DOHH2 (cell line): ENCODE data around the gene ZRANB3.

Experiments
- H3F3A ChIP-seq: fragments of 200-600 bp; sonication (generic), shearing (Covaris generic); 2 replicates; pipeline ENCODE4 v1.6.0; 2016; ENCODE audit warnings: antibody characterized with exemption, mild to moderate bottlenecking; ENCODE audit not compliant: control insufficient read depth, insufficient read depth
- H3K27ac ChIP-seq: fragments of 200-600 bp; sonication (generic); 2 replicates; pipeline ENCODE4 v1.5.1; 2014; ENCODE audit warnings: low read depth, mild to moderate bottlenecking, low read length, moderate library complexity
- H3K27me3 ChIP-seq: fragments of 200-600 bp; sonication (generic); 2 replicates; pipeline ENCODE4 v1.6.1; 2014; ENCODE audit warnings: mild to moderate bottlenecking, low read length, mixed read lengths; ENCODE audit not compliant: control insufficient read depth
- H3K36me3 ChIP-seq: fragments of 200-600 bp; sonication (generic); 2 replicates; pipeline ENCODE4 v1.6.1; 2014; ENCODE audit warnings: mild to moderate bottlenecking, low read length, moderate library complexity, mixed read lengths; ENCODE audit not compliant: control insufficient read depth
- H3K4me1 ChIP-seq: fragments of 200-600 bp; sonication (generic); 2 replicates; pipeline ENCODE4 v1.6.1; 2014; ENCODE audit warnings: mild to moderate bottlenecking, low read length, mixed read lengths; ENCODE audit not compliant: control insufficient read depth
- H3K4me2 ChIP-seq: fragments of 200-600 bp; sonication (generic); 2 replicates; pipeline ENCODE4 v1.6.0; 2014; ENCODE audit warnings: mild to moderate bottlenecking, low read length, moderate library complexity
- H3K4me3 ChIP-seq: fragments of 200-600 bp; sonication (generic); 2 replicates; pipeline ENCODE4 v1.5.1; 2014; ENCODE audit warnings: mild to moderate bottlenecking, low read length, mixed read lengths
- H3K79me2 ChIP-seq: fragments of 200-600 bp; sonication (generic); 2 replicates; pipeline ENCODE4 v1.6.1; 2014; ENCODE audit warnings: mild to moderate bottlenecking, low read length, mixed read lengths; ENCODE audit not compliant: control insufficient read depth
- H3K9me2 ChIP-seq: fragments of 200-600 bp; sonication (generic); replicated peaks from 2 replicates; pipeline ENCODE4 v1.6.1; 2014; ENCODE audit warnings: mild to moderate bottlenecking, low read length, mixed read lengths; ENCODE audit not compliant: control insufficient read depth
- H3K9me3 ChIP-seq: fragments of 200-600 bp; sonication (generic); 2 replicates; pipeline ENCODE4 v1.6.1; 2014; ENCODE audit warnings: antibody characterized with exemption, low read length, mixed read lengths; ENCODE audit not compliant: control insufficient read depth, insufficient read depth
- H4K20me1 ChIP-seq: fragments of 200-600 bp; sonication (generic); 2 replicates; pipeline ENCODE4 v1.6.0; 2014; ENCODE audit warnings: low read depth, mild to moderate bottlenecking, antibody characterized with exemption, low read length, moderate library complexity; ENCODE audit not compliant: control insufficient read depth, insufficient read depth
- EZH2phosphoT487 ChIP-seq: fragments of 200-600 bp; sonication (generic); IDR thresholded peaks from 2 replicates; pipeline ENCODE4 v1.6.1; 2017; ENCODE audit warnings: borderline replicate concordance, mild to moderate bottlenecking, antibody characterized with exemption, low read length, moderate library complexity, mixed read lengths
- TF ChIP-seq, protein P1 (sequence below): fragments of 200-600 bp; sonication (generic); IDR thresholded peaks from one replicate; pipeline ENCODE4 v1.5.1; 2014; ENCODE audit warnings: antibody characterized with exemption, mild to moderate bottlenecking, low read depth, low read length; ENCODE audit not compliant: poor library complexity, severe bottlenecking

The ZRANB3 gene

DNA sequence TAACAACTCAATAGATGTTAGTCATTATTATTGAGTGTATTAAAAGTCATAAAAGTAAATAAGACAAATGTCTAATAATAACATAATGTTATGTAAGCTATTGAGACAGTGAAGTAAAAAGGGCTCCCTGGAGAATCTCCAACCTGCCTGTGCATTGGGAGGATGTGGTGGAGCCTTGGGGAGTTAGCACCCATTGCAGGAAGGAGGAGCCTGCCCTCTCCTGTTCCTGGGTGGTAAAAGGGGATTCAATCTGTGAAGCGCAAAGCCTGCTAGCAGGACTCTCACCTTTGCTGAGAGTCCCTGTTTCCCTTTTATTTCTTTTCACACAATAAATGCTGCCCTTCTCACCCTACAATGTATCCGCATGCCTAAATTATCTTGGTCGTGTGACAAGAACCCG lies 272.8 kb downstream of the ZRANB3 start:
- H3K4me1 ChIP-seq = peaks cover 58% of the 10 kb centered on the region
- TF ChIP-seq EZH2phosphoT487 = no peak
- TF ChIP-seq, protein P1, sequence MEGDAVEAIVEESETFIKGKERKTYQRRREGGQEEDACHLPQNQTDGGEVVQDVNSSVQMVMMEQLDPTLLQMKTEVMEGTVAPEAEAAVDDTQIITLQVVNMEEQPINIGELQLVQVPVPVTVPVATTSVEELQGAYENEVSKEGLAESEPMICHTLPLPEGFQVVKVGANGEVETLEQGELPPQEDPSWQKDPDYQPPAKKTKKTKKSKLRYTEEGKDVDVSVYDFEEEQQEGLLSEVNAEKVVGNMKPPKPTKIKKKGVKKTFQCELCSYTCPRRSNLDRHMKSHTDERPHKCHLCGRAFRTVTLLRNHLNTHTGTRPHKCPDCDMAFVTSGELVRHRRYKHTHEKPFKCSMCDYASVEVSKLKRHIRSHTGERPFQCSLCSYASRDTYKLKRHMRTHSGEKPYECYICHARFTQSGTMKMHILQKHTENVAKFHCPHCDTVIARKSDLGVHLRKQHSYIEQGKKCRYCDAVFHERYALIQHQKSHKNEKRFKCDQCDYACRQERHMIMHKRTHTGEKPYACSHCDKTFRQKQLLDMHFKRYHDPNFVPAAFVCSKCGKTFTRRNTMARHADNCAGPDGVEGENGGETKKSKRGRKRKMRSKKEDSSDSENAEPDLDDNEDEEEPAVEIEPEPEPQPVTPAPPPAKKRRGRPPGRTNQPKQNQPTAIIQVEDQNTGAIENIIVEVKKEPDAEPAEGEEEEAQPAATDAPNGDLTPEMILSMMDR = no peak
- peaks cover 9% of the 10 kb centered on the region for H3K36me3 ChIP-seq
- no peaks in the 10 kb centered on the region for H4K20me1 ChIP-seq
- no peak overlapping the region for H3K27ac ChIP-seq
- peaks cover 15% of the 10 kb centered on the region for H3F3A ChIP-seq
- H3K4me3 ChIP-seq = no peak overlapping the region
- no peaks in the 10 kb centered on the region for H3K79me2 ChIP-seq
- H3K9me3 ChIP-seq = no peaks in the 10 kb centered on the region
- no peaks in the 10 kb centered on the region for H3K9me2 ChIP-seq
- H3K4me2 ChIP-seq = no peak overlapping the region
- H3K27me3 ChIP-seq = no peaks in the 10 kb centered on the region

DNA sequence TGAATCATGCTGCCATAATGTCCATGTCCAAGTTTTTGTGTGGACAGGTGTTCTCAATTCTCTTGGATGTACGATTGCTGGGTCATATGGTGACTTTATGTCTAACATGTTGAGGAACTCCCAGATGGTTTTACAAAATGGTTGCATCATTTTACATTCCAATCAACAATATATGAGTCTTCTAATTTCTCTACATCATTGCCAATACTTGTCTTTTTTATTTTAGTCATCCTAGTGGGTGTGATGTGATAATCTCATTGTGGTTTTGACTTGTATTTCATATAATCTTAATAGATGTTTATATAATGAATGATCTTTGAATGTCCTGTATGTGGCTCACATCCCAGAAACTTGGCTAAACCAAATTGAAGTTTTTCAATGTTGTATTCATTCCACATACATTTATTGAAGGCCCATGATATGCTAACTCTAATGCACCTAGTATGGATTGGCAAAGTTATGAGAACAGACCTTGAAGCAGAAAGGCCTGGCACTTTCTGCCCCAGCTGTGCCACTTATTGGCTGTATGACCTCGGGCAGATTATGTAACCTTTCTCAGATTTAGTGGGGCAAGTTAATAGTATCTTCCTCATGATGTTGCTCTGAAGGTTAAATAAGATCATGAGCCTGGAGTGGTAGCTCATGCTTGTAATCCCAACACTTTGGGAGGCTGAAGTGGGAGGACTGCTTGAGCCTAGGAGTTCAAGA lies 273.5 kb downstream of the ZRANB3 start:
- Histone ChIP-seq H3K36me3 (peaks cover 13% of the 10 kb centered on the region), H3F3A (peaks cover 11% of the 10 kb centered on the region), H3K9me2 (no peaks in the 10 kb centered on the region), H4K20me1 (no peaks in the 10 kb centered on the region), H3K9me3 (no peaks in the 10 kb centered on the region), H3K27me3 (no peaks in the 10 kb centered on the region), H3K4me3 (no peak overlapping the region), H3K4me2 (no peak overlapping the region), H3K4me1 (peaks cover 65% of the 10 kb centered on the region), H3K79me2 (no peaks in the 10 kb centered on the region), H3K27ac (0 out of 2 replicates have a peak overlapping the region, but pooled peaks have one; percentile 1)
- no peak for TF ChIP-seq EZH2phosphoT487
- TF ChIP-seq, protein P1 = no peak

DNA sequence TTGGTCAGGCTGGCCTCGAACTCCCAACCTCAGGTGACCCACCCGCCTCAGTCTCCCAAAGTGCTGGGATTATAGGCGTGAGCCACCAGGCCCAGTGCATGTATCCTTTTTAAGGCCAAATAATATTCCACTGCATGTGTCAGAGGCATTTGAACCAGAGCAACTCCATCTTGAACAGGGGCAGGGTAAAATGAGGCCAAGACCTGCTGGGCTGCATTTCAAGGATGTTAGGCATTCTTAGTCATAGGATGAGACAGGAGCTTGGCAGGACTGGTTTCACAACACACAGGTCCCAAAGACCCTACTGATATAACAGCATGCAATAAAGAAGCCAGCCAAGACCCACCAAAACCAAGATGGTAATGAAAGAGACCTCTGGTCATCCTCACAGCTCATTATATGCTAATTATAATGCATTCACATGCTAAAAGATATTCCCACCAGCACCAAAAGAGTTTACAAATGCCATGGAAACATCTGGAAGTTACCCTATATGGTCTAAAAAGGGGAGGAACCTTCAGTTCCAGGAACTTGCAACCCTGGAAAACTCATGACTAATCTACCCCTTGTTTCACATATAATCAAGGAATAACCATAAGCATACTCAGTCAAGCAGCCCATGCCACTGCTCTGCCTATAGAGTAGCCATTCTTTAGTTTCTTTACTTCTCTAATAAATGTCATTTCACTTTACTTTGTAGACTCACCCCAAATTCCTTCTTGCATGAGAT lies 274.3 kb downstream of the ZRANB3 start:
- Histone ChIP-seq H3F3A (peaks cover 11% of the 10 kb centered on the region), H3K27ac (peak overlapping the region; percentile 99)

More for the DNA sequence above, 274.3 kb downstream of the ZRANB3 start:
- H3K4me3 ChIP-seq = peak overlapping the region; percentile 59; the same call in 1 of the 2 replicates
- H3K79me2 ChIP-seq = no peaks in the 10 kb centered on the region
- H3K9me3 ChIP-seq = no peaks in the 10 kb centered on the region
- H3K36me3 ChIP-seq = peaks cover 13% of the 10 kb centered on the region
- peak overlapping the region; percentile 74 for H3K4me2 ChIP-seq
- TF ChIP-seq, protein P1 = no peak
- TF ChIP-seq EZH2phosphoT487 = no peak
- peaks cover 67% of the 10 kb centered on the region for H3K4me1 ChIP-seq
- H3K27me3 ChIP-seq = no peaks in the 10 kb centered on the region
- H4K20me1 ChIP-seq = no peaks in the 10 kb centered on the region
- no peaks in the 10 kb centered on the region for H3K9me2 ChIP-seq
